ENCODE results near the gene SNX25. TPM values are rescaled to one million over a fixed set of nuclear protein-coding genes. Genes with fewer than 3 reads are reported as not detected.

SNX25 gene
- total RNA-seq, 4 donors from 2014 or later, result 36.9 to 71.3 (median 42.7) TPM

GRCh38 chr4:185261946-185262345, 52.5 kb downstream of the SNX25 start:
- peaks cover 11 to 14% of the 10 kb centered on the region in 2 donors for H3K4me1 ChIP-seq
- WGBS, 2 donors, result 59 to 62% methylated on average over 4 of the region's 4 CpGs
- TF ChIP-seq, protein P1, sequence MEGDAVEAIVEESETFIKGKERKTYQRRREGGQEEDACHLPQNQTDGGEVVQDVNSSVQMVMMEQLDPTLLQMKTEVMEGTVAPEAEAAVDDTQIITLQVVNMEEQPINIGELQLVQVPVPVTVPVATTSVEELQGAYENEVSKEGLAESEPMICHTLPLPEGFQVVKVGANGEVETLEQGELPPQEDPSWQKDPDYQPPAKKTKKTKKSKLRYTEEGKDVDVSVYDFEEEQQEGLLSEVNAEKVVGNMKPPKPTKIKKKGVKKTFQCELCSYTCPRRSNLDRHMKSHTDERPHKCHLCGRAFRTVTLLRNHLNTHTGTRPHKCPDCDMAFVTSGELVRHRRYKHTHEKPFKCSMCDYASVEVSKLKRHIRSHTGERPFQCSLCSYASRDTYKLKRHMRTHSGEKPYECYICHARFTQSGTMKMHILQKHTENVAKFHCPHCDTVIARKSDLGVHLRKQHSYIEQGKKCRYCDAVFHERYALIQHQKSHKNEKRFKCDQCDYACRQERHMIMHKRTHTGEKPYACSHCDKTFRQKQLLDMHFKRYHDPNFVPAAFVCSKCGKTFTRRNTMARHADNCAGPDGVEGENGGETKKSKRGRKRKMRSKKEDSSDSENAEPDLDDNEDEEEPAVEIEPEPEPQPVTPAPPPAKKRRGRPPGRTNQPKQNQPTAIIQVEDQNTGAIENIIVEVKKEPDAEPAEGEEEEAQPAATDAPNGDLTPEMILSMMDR (IDR thresholded peaks at IDR 0.05), result no peak
- TF ChIP-seq POLR2A (IDR thresholded peaks at IDR 0.05), result no peak
- intact Hi-C loops (cut with DNase I), result no loop called here
- no peaks in the 10 kb centered on the region for H3K36me3 ChIP-seq
- H3K27ac ChIP-seq, result peak overlapping the region in 1 of 3 donors; percentile 46
- no peaks in the 10 kb centered on the region for H3K27me3 ChIP-seq
- no peak overlapping the region for H3K4me3 ChIP-seq (replicated peaks in 1 of 3)
- DNase-seq, result no peak
- H3K9me3 ChIP-seq, result no peaks in the 10 kb centered on the region

DNA sequence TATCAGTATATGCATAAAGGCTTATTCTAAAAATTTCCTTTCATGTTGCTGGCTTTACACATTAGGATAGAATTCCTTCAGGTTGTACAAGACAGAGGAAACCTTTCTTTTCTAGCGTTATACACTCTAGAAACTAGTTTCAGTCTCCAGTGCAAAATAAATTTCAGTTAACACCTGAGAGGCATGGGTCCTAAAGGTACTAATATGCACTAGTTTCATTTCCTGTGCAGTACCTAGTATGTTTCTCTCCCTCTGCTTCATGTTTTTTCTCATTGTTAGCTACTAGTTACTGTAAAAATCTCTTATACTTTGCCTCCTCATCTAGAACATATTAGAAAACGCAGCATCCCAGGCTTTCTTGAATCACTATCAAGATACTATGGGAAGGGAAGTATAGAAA, 54.0 kb downstream of the SNX25 start:
- Histone ChIP-seq H3K27me3 (no peaks in the 10 kb centered on the region), H3K36me3 (no peaks in the 10 kb centered on the region), H3K9me3 (no peaks in the 10 kb centered on the region), H3K27ac (no peak overlapping the region), H3K4me1 (peaks cover 11 to 19% of the 10 kb centered on the region in 2 donors), H3K4me3 (replicated peaks in 1 of 3) (no peak overlapping the region)
- intact Hi-C loops (cut with DNase I), result no loop called here
- WGBS, 2 donors, result 89 to 94% methylated on average over 2 of the region's 2 CpGs
- no peak for TF ChIP-seq POLR2A (IDR thresholded peaks at IDR 0.05)
- TF ChIP-seq, protein P1 (IDR thresholded peaks at IDR 0.05), result no peak
- DNase-seq, result no peak

DNA sequence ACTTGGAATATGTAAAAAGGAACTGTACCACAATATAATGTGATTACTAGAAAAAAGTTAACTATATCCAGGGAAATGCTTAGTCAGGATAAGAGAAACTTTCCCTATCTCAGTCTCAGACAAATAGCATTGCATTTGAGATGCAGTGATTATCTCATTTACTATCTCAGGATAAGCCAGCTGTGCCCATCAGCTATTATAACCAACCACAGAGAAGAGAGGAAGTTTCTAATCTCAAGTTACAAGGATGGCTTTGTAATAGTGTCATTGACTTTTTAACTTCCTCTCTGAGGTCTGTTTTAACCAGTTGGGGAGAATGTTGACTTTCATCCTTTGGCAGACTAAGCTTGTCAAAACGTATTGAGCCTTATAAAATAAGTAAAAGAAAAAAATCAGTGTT, 56.5 kb downstream of the SNX25 start:
- Histone ChIP-seq H3K36me3 (no peaks in the 10 kb centered on the region), H3K27ac (no peak overlapping the region), H3K27me3 (no peaks in the 10 kb centered on the region), H3K4me1 (peaks cover 11 to 19% of the 10 kb centered on the region in 2 donors), H3K9me3 (no peaks in the 10 kb centered on the region), H3K4me3 (replicated peaks in 1 of 3) (no peak overlapping the region)
- TF ChIP-seq, protein P1 (IDR thresholded peaks at IDR 0.05), result no peak
- TF ChIP-seq POLR2A (IDR thresholded peaks at IDR 0.05), result no peak
- WGBS, 2 donors, result 80 to 91% methylated on average over 1 of the region's 1 CpG
- intact Hi-C loops (cut with DNase I), result no loop called here
- no peak for DNase-seq

DNA sequence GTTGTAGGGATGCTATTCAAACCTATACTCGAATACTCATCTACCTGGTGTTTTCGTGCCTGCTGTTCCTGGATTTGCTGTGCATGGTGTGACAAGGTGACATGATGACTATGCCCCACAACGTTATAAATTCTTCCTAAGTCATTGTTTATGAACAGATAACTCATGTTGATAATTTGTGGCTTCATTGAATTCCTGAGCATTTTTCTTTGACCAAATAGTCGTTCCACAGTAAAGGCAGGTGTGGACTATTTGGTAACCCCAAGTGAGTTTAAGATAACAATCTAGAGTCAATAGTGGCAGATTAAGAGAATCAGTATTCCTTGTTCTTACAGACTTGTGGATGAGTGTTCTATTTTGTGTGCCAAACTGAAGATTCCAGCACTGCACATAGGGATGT, 59.9 kb downstream of the SNX25 start:
- TF ChIP-seq, protein P1 (IDR thresholded peaks at IDR 0.05), result no peak
- no peak for TF ChIP-seq POLR2A (IDR thresholded peaks at IDR 0.05)
- peaks cover 8 to 17% of the 10 kb centered on the region in 2 donors for H3K4me1 ChIP-seq
- H3K36me3 ChIP-seq, result no peaks in the 10 kb centered on the region
- DNase-seq, result no peak
- WGBS, 2 donors, result 72 to 78% methylated on average over 4 of the region's 4 CpGs
- H3K27ac ChIP-seq, result no peak overlapping the region
- intact Hi-C loops (cut with DNase I), result no loop called here
- no peaks in the 10 kb centered on the region for H3K27me3 ChIP-seq
- no peaks in the 10 kb centered on the region for H3K9me3 ChIP-seq
- H3K4me3 ChIP-seq (replicated peaks in 1 of 3), result no peak overlapping the region

- H3K4me1 ChIP-seq, result peaks cover 8 to 17% of the 10 kb centered on the region in 2 donors
- no peak overlapping the region for H3K27ac ChIP-seq
- H3K27me3 ChIP-seq, result no peaks in the 10 kb centered on the region
- TF ChIP-seq, protein P1 (IDR thresholded peaks at IDR 0.05), result no peak
- no peak for TF ChIP-seq POLR2A (IDR thresholded peaks at IDR 0.05)
- no peak for DNase-seq
- H3K36me3 ChIP-seq, result no peaks in the 10 kb centered on the region
- intact Hi-C loops (cut with DNase I), result no loop called here
- 91 to 94% methylated on average over 5 of the region's 5 CpGs for WGBS, 2 donors
- H3K9me3 ChIP-seq, result no peaks in the 10 kb centered on the region
- H3K4me3 ChIP-seq (replicated peaks in 1 of 3), result no peak overlapping the region
These were observed 60.6 kb downstream of the SNX25 start for GRCh38 chr4:185270037-185270436.
